Measurements from ENCODE around the gene SYTL2.
"Not testable (repeated sequence)": the region's sequence is repeated elsewhere in the genome, so short reads cannot be mapped to it uniquely, and the experiment has no call there.

The SYTL2 gene

DNA sequence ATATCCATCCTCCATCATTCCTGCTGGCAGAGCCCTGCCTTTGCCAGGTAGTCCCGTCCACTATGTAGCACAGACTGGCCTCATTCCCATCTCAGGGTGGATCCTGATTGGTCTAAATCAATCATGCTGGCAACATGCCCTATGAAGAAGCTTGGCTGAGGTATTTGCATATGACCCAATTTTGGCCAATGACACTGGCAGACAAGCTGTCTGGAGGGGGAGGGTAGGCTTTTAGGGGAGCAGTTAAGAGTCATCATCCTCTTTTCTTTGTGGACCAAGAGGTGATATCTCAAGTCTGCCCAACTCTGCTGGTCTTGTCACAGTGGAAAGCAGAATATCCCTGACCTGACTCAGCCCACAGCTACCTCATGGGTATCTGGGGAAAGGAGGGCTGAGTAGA is 130.0 kb downstream of the SYTL2 start:
- no peak for DNase-seq

- DNase-seq, result no peak
Measured at GRCh38 chr11:85679576-85679975, 131.4 kb downstream of the SYTL2 start.

GRCh38 chr11:85673393-85673792 is 137.5 kb downstream of the SYTL2 start:
- no peak for DNase-seq

DNA sequence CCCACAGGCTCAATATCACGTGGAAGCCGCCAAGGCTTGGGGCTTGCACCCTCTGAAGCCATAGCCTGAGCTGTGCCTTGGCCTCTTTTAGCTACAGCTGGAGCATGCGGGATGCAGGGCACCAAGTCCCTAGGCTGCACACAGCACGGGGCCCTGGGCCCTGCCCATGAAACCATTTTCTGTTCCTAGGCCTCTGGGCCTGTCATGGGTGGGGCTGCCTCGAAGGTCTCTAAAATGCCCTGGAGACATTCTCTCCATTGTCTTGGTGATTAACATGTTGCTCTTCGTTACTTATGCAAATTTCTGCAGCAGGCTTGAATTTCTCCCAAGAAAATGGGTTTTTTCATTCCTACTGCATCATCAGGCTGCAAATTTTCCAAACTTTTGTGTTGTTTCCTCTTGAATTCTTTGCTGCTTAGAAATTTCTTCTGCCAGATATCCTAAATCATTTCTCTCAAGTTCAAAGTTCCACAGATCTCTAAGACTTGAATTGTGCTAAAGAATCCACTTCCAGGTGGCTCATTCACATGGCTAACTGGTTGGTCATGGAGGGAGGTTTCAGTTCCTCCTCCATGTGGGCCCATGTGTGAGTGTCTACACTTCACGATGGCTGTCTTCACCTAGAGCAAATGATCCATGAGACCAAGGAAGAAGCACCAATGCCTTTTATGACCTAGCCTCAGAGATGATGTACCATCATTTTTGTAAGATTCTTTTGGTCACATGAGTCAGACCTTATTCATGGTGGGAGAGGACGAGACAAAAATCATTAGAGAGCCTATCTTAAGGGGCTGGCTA is 138.6 kb downstream of the SYTL2 start:
- DNase-seq, result no peak

DNA sequence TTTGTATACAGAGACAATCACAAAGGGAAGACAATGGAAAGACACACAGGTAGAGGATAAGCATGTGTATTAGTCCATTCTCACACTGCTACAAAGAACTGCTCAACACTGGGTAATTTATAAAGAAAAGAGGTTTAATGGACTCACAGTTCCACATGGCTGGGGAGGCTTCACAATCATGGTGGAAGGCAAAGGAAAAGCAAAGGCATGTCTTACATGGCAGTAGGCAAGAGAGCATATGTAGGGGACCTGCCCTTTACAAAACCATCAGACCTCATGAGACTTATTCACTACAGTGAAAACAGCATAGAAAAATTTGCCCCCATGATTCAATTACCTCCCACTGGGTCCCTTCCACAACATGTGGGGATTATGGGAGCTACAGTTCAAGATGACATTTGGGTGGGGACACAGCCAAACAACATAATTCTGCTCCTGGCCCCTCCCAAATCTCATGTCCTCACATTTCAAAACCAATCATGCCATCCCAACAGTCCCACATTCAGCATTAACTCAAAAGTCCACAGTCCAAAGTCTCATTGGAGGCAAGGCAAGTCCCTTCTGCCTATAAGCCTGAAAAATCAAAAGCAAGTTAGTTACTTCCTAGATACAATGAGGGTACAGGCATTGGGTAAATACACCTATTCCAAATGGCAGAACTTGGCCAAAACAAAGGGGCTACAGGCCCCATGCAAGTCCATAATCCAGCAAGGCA is 139.8 kb downstream of the SYTL2 start:
- DNase-seq, result not testable (repeated sequence)

DNA sequence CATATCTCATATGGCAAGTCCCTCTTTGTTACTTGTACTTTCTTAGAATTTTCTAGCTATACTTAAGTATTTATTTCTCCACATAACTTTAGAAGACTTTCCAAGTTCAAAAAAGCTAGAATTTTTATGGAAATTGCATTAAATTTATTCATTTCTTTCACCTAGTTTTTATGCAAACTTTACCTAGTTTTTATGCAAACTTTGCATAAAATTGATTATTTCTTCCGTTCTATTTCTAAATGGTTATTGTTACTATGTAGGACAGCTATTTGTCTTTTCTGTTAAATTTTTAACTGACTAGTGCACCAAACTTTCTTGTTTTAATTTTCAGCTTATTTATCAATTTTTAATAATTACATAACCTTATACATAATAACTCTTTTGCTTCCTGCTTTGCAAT is 142.8 kb downstream of the SYTL2 start:
- DNase-seq, result no peak

DNA sequence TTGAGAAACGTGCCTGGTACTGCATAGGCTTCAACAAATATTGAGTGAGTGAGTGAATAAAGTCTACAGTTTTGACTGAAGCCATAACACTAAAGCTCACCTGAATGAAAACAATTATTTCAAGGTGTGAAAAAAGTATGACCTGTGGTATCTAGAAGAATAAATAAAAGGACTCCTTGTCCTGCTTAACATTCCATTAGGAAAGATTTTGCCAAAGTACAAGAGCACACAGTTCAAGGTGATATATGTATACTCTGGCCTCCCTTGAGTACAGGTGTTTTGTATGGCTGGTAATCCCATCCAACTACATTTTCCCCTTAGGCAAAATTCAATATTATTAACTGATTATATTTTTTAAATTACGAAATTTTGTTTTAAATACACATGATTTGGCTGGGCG is 144.3 kb downstream of the SYTL2 start:
- no peak for DNase-seq

DNA sequence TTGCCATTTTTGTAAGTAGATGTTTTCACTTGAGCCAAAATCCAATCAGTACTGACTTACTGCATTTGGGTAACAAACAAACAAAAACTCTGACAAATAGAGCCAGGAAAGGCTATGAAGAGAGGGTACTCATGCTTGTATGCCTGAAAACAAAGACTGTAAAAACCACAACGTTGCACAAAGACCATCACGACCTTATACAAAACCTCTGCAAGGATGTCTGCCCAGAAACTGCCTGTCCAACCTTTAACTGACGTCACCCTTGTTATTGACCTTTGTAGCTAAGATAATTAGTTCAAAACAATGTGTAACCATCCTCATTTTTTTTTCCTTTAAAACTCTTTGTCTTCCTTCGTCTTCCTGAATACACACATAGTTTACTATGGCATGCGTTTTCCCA is 145.2 kb downstream of the SYTL2 start:
- DNase-seq, result no peak

GRCh38 chr11:85664615-85665481 is 146.1 kb downstream of the SYTL2 start, which contains the start of gene CREBZF:
Gene CREBZF (minus strand): TSS chr11:85665129. CDS start chr11:85664875, 254 bp downstream.
- DNase-seq, result peak; percentile 100

GRCh38 chr11:85663753-85664614 is 147.0 kb downstream of the SYTL2 start:
- DNase-seq, result peak; percentile 98

DNA sequence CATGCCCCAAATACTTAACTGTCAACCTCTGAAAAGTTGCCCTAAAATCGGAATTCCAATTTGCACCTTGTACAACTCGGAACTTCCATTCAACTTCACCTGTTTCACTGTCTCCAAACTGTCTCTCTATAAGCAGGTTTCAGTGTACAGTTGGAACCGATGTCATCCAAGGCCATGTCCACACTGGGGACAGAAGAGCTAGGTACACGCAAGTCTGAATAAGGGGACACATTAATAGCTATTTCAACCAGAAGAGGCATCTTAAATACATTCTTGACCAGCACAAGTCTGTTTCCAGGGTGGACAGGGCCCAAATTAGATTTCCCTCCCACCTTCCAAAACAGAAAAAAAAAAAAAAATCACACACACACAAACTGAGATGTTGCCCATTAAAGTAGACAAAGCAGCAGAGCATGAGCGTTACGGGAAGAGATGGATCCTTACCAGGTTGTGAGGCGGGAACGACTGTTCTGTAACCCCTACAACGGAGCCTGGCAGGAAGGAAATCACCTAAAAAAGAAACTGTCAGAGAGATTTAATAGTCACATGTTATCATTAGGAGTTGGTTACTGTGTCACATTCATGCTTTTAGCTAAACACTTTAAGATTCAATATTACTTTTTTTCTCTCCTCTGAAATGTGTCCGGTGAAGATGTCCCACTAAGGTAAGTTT is 147.7 kb downstream of the SYTL2 start:
- DNase-seq, result peak; percentile 86

GRCh38 chr11:85661972-85662664 is 148.8 kb downstream of the SYTL2 start:
- DNase-seq, result peak; percentile 70

- DNase-seq, result no peak
Measured at GRCh38 chr11:85658180-85658579, 152.8 kb downstream of the SYTL2 start.

- DNase-seq, result no peak
Measured at GRCh38 chr11:85656777-85657176, 154.2 kb downstream of the SYTL2 start.

DNA sequence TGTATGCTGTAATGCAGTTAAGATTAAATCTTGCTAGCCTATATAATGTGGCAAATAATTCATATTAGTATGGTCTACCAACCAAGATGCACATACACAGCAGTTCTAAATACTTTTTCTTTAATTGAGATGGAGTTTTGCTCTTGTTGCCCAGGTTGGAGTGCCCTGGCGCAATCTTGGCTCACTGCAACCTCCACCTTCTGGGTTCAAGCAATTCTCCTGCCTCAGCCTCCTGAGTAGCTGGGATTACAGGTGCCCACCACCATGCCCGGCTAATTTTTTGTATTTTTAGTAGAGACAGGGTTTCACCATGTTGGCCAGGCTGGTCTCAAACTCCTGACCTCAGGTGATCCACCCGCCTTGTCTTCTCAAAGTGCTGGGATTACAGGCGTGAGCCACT is 156.6 kb downstream of the SYTL2 start:
- DNase-seq, result not testable (repeated sequence)

DNA sequence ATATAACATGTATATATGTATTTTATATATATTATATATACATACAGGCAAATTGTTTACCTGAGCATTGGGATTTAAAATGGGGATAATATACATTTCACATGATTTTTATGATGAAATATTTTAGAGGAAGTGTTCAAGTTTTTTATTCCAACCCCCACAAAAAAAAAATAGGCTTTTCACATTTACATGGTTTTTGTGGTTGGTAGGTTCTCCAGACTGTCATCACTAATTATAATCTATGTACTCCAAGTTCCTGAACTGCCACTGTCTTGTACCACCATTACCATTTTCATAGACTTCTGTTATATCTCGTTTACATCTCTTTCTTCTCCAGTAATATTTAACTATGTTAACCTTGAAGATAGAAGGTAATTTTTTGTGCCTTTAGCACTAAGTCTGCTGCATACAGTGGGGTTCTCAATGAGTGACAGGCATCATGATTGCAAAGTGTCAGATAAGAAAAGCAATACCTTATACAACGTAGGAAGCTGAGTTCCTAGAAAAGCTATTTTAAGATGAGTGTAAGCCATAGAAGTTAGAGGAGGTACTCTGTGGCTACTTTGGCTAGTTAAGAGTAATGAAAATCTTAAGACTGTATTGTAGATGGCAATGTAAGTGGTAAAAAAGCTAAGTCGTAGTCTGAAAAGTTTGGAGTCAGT is 158.0 kb downstream of the SYTL2 start:
- peak; percentile 95 for DNase-seq

GRCh38 chr11:85651118-85651517 is 159.8 kb downstream of the SYTL2 start:
- DNase-seq, result no peak

- peak; percentile 100 for DNase-seq
Measured at GRCh38 chr11:85647604-85648299, 163.2 kb downstream of the SYTL2 start, which contains the start of gene TMEM126A. Gene TMEM126A (plus strand): TSS chr11:85647967. CDS start chr11:85650256, 2,289 bp downstream.

GRCh38 chr11:85647078-85647477 is 163.9 kb downstream of the SYTL2 start:
- DNase-seq, result no peak
